Activated naive CD8-positive, alpha-beta T cell treated with anti-CD3 and anti-CD28 coated beads, Interleukin-2, amount 50 U/mL, for 16 hours (primary cell): ENCODE measurements around the gene OTOS.

Source experiments
- DNase-seq: peaks from one replicate; pipeline ENCODE4 v3.0.0-alpha.2; 2020; ENCODE audit warnings: low read depth, low spot score

The OTOS gene

DNA sequence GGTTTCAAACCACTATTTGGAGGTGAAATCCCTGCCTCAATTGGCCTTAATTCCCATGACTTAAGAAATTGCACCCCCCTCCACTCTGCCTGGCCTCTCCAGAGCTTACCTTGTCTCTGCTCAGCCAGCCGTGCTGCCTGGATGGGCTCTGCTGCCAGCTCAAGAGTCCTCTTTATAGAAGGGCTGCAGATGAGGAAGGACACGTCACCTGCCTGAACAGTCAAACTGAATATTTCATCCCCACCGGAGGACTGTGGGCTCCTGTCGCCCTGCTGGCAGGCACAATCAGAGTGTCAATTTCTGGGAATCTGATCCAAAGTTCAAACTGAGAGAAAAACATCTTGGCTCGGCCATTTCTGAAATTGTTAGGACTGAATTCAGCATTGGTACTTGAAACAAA lies at the start of gene OTOS:
TSS of gene OTOS (minus strand) at position 148 of the 400 bp plus-strand sequence. CDS start 332 bp downstream, outside the sequence.
- DNase-seq: no peak

DNA sequence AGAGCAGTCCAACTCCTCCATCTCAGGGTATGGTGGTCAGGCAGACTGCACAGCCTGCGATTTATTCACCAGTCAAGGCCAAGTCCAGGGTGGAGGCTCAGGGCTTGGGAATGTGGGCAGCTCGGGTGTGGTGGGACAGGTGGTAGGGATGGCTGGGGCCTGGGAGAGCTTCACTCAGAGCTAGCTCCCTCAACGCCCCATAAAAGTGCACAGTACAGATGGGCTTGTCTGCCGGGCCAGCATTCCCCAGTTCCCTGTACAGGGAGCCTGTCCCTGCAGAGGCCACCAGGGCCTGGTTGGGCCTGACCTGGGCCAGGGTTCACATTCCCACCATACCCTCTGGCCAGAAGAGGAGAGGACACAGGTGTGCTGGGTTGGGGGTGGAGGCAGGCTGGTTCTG lies 49.2 kb upstream of the OTOS start:
- DNase-seq: no peak

DNA sequence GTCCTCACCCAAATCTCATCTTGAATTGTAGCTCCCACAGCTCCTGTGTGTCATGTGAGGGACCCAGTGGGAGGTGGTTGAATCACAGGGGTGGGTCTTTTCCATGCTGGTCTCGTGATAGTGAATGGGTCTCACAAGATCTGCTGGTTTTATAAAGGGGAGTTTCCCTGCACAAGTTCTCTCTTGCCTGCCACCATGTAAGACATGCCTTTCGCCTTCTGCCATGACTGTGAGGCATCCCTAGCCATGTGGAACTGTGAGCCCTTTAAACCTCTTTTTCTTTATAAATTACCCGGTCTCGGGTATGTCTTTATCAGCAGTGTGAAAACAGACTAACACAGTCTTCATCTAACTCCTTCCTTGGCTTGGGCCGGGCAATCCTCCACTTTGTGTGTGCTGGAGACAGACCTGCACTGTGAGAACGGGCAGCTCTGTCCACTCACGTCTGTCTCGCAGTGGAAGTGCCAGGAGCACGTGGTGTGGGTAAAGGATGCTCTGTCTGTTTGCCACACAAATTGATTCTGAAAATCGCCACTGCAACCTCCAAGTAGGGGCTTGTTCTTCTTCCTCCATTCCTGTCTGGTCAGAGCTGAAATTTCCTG lies 47.6 kb upstream of the OTOS start:
- DNase-seq: no peak

DNA sequence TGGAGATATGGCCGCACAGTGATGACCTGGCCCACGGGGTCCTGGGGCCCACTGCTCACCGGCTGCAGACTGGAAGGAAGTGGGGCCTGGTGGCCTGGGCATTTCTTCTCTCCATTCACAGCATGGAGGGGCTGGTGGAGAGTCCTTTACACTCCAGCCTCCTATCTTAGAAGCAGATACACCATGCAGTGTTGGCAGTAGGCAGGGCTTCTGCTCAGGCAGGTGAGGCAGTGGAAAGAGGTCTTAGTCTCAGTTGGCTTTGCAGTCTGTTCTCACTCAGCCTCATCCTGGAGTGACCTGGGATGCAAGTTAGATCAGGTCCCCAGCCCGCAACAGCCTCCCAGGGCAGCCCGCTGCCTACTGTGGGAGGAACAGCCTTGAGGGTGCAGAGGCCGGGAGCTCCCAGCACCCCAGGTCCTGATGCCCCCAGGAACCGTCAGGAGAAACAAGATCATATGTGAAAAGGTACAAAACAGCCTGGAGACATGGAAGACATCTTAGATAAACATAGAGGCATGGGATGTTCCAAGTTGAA lies 45.8 kb upstream of the OTOS start:
- no peak for DNase-seq

DNA sequence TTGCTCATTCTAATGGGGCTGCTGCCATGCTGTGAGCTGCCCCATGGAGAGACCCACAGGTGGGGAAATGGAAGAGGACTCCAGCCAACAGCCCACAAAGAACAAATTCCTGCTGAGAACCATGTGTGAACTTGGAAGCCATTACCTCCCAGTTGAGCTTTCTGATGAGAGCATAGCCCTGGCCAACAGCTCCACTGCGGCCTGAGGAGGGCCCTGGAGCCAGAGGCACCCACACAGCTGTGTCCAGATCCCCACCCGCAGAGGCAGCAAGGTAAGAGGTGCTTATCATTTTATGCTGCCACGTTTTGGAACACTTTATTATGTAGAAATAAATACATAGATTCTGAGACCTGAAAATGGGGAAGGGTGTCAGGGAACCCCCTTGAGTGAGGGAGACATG lies 44.2 kb upstream of the OTOS start:
- no peak for DNase-seq

- DNase-seq: no peak
Observed at GRCh38 chr2:240183875-240184590, 43.6 kb upstream of the OTOS start.

DNA sequence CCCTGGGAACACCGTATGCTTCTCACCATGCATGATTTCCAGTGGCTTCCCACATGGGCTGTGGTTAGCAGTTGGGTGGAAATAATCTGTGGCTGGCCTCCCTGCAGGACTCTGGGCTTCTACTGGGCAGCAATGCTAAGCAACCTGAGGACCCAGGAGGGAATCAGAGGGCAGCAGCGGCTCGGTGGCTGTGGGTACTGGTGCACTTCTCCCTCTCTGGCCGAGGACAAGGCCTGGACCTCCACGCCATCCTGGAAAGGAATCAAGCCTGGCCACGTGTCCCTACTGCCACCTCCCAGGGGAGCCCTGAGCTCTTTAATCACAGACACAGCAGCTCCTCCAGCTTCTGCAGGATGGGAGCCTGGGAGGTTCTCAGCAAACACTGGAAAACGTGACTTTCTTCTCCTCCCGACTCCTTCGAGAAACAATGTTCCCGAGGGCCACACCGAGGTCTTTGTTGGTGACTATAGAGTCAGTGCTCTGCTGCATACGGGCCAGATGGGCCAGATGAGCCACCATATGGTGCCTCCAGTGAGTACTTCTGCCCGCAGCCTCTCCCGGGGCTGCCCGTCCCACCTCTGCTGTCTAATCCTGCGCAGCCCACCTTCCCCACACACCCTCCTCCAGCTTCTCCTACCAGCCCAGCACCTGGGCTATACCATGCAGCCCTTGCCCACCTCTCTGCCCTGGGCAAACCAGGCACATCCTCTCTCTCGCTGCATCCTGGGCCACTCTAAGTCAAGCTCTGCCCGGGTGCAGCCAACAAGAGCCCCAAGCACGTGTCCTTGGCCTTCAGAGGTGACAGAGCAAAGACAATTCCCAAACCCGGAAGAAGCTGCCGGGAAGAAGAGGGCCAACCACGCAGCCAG lies 42.8 kb upstream of the OTOS start:
- no peak for DNase-seq

DNA sequence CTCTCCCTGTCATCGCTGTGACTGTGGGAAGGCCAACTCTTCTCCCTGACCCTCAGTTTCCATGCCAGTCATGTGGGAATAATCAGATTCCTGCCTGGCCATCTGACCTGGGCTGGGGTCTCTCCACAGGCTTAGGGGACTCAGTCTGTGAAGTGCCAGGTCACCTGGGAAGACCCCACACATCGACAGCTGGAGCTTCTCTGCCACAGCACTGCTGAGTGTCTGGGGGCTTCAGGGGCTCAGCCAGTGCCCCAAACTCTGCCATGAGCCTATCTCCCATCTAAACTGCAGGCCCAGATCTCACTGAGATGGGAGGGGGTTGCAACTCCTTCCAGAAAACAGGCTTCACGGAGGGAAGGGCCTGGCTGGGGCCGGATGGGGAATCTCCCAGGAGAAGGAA lies 42.0 kb upstream of the OTOS start:
- DNase-seq: no peak

DNA sequence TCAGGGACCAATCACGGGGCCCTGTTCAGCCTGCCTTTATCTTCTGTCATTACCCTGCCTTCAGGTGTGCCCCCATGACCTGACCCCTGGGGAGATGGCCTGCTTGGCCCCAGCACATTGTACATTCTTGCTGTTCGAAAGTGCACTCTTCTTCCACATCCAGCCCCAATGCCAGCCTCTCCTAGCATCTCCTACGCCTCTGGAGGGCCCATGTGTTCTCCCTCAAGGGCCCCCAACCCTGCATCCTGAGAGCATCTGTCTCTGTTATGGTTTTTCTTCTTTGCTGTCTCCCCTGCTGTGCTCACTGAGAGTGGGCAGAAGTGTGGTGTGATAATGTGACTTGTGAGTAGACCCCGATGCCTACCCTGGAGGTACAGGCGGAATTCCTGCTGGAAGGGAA lies 41.5 kb upstream of the OTOS start:
- DNase-seq: no peak

- DNase-seq: no peak
Observed at GRCh38 chr2:240179941-240180666, 39.6 kb upstream of the OTOS start.

- no peak for DNase-seq
Observed at GRCh38 chr2:240179186-240179815, 38.8 kb upstream of the OTOS start.

DNA sequence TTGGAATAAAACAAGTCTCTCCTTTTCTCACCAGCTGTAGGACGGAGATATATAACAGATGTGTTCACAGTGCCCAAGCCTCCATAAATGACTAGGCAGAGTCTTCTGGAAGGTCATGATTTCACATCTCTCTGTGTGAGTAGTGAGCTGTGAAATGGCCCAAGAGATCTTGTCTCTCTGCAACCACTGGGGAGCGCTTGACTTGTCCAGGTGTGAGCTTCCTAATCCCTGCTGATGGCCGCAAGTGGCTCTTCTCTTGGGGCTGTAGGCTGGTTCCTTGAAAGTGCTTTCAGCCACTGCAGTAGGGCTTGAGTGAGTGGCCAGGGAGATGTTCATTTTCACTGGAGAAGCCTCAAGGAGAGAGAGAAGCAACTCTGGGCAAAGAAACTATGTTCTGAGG lies 38.1 kb upstream of the OTOS start:
- DNase-seq: no peak

DNA sequence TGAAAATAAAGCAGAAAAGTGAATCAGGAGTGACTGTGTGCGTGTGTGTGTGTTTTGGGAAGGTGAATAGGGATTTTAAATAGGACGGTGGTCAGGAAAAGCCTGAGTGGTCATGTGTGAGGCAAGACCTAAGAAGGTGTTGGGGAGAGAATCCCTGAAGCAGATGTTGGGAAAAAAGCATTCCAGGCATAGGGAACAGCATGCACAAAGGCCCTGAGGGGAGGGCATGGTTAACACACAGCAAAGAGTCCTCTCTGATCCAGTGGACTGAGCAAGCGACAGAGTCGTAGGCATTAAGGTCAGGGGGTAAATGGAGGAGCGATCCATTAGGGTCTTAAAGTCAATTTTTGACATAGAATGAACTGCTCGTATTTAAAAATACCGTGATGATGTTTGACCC lies 34.0 kb upstream of the OTOS start:
- DNase-seq: no peak

DNA sequence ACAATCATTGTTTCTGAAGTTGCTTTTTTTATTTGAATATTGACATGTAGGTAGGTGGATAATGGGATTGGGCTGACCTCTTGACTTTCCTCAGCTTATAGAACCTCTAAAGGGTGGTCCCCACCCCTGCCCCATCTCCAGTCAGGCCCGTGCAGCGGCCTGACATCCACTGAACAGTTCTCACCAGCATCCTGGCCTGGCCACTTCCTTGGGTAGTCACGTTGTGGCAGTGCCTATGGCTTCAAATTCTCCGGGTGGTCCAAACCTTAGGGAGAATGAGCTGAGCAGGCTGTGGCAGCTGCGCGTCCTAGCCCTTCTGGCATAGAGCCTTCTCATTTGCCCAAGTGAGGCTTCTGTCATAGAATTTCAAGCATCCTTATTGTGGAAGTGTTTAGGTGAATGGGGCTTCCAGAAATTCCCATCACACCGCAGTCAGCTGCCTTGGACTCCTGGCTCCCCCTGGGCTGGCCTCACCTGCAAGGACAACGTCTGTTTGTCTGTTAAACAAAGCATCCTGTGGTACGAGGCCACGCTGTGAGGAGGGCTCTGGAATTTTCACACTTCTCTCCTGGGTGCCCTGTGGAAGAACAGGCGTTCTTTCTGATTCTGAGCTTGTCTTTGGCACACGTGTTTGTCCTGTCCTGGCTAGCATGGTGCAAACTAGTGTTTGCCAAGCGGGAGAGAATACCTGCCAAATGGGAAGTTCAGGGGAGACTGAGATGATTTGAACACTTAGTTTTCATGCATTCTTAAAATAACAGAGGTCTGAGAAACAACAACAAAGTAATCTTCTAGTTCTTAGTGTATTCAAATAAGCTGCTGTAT lies 31.8 kb upstream of the OTOS start:
- DNase-seq: no peak

- DNase-seq: no peak
Observed at GRCh38 chr2:240170883-240171282, 30.4 kb upstream of the OTOS start.

DNA sequence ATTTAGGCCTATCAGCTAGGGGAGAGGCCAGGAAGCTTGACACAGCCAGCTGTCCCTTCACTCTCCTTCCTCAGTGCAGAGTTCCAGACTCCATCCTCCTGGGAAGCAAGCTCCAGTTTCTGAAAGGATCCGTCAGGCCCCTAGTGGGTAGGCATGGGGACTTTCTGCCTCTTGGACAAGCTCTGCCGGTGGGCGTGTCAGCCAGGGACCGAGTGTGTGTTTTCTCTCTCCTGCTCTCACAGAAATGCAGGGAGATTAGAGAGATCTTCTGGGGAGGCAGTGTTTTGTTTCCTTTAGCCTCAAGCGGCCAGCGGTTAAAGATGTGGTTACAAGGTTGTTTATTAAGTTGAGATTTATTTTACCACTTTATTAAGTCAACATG lies 29.9 kb upstream of the OTOS start:
- DNase-seq: no peak

DNA sequence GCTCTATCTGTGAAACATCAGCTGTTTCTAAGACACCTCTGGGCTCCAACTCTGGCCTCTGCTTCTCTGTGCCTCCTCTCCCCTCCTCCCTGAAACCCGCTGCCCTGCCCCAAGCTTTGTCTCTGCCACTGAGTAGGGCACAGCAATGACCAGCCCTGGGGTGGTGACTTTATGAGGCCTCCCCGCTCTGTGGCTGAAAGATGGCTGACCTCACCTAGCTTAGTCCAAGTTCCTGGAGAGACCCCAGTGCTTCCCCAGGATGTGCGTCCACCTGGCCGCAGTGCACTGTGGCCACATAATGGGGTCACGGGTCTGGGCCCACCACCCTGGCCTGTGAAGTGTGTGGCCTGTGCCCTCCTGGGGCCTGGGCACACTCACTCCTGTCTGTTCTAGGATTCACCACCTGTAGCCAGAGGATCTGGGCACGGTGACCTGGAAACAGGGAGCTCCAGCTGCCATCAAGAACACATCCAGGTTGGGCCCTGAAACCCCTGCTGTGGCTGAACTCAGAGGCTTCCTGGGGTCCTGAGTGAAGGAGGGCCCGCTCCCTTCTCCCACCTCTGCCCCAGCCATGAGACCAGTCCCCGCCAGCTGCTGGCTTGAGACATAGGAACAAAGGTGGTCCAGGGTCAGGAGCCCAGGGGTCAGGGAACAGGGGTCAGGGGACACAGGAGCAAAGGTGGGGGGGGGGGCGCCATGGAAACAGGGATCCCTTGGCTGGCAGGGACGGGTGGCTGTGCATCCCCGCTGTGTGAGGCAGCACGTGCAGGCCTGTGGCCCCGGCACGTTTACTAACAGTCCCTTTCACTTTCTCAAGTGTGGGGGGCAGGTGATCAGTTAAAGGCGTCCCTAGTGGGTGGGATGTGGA lies 29.3 kb upstream of the OTOS start:
- no peak for DNase-seq

DNA sequence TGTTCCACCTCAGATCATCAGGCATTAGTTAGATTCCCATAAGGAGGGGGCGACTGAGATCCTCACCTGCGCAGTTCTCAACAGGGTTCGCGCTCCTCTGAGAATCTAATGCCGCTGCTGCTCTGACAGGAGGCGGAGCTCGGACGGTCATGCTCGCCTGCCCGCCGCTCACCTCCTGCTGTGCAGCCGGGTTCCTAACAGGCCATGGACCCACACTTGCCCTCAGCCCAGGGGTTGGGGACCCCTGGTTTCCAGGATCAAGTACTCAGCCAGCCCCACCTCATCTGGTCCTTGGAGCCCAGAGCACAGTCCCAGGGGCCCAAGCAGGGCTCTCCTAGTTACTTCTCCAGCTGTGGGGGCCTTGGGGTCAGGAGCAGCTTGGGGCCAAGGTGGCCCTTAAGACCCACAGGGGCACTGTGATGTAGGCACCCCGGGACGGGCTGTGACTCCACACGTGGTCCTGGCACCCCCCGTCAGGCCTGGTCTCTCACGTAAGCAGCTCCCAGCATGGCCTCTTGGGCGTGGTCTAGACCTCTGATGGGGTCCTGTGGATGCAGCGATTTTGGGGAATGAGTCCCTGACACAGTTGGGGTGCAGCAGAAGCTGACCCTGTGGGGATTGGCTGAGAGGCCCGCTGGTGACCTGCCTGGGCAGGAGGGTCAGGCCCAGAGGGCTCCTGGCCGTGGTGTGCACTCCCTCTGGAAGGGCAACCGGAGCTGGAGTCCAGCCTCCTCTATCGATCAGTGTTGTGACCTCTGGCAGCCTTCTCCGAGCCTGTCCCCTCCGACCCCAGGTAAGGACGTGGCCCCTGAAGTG lies 28.3 kb upstream of the OTOS start:
- no peak for DNase-seq

DNA sequence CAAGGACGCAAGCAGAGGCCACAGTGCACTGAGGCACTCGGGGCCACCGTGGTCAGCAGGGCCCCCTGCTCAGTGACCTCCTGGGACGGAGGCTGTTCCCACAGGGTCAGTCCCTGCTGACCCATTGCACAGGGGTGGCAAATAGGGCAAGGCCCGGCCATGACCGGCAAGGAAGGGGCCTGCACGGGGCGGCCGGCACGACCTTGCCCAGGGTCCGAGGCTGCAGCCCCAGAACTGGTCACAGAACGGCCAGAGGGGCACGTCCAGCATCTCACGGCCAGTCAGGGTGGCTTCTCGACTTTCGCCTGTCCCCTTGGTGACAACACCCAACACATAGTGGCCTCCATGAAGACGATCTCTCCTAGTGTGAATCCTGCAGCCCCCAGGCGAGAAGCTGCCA lies 27.6 kb upstream of the OTOS start:
- no peak for DNase-seq
